22Rv1 (cell line): ENCODE measurements around the gene DISC1.

Experiments used
- H3K27ac ChIP-seq: fragments of 450-650 bp; 2 replicates; pipeline ENCODE4 v1.5.1; 2017
- ZFX ChIP-seq: fragments of 450-650 bp; IDR thresholded peaks from 2 replicates; pipeline ENCODE4 v1.6.1; 2017; ENCODE audit warnings: antibody characterized with exemption, borderline replicate concordance
- TF ChIP-seq, protein P1 (sequence below): fragments of 450-650 bp; IDR thresholded peaks from 2 replicates; pipeline ENCODE4 v1.5.1; 2017; ENCODE audit warnings: mild to moderate bottlenecking

DISC1 gene

DNA sequence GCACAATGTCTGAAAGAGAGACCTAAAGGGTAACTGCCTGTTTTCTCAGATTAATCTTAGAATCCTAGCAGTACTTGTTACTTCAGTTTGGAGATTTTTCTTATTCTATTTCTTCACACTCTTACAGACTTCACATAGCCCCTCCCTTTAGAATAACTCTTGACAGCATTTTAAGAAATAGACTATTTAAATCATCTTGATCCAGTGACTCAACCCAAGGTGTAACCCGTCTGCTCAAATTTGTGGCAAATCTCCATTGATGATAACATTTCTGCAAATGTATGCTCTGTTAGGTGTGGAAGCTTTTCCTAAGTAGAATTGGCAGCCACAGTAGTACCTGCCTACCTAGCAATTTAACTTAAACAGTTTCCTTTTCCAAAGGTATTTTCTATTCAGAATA is 391.2 kb downstream of the DISC1 start:
- TF ChIP-seq, protein P1, sequence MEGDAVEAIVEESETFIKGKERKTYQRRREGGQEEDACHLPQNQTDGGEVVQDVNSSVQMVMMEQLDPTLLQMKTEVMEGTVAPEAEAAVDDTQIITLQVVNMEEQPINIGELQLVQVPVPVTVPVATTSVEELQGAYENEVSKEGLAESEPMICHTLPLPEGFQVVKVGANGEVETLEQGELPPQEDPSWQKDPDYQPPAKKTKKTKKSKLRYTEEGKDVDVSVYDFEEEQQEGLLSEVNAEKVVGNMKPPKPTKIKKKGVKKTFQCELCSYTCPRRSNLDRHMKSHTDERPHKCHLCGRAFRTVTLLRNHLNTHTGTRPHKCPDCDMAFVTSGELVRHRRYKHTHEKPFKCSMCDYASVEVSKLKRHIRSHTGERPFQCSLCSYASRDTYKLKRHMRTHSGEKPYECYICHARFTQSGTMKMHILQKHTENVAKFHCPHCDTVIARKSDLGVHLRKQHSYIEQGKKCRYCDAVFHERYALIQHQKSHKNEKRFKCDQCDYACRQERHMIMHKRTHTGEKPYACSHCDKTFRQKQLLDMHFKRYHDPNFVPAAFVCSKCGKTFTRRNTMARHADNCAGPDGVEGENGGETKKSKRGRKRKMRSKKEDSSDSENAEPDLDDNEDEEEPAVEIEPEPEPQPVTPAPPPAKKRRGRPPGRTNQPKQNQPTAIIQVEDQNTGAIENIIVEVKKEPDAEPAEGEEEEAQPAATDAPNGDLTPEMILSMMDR = no peak
- no peak for TF ChIP-seq ZFX
- no peak overlapping the region for H3K27ac ChIP-seq

DNA sequence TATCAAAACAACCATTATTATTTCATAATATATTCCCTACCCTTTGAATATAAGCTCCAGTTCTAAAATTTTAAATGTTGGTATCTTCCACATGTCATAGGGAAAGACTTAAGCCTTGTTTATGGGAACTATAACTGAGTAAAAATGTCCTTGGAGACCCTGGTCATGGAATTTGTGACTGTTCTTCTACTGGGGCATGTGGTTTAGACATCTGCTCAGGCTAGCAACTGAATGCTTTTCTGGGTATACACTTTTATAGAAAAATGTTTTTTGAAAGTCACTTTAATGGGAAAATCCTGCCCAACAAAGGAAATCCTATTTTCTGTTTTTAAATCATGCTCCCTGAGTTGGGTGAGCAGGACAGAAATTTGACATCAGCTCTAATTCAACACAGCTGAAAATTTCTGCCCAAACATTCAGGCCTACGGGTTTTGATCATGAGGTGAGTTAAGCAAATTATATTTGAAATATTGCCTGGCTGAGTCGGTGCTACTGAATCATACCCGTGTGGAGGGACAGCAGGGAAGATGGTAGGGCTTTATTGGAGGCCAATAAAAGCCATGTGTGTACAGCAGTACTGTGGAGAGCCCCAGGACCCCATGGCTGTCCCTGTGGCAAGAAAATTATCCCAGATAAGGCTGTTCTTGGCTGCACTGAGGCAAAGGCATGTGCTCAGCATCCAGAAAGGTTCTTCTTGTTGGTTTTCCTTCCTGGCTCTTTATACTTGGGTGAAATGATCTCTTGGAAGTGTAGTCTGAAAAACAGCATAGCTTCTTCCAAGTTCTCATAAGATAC is 391.8 kb downstream of the DISC1 start:
- H3K27ac ChIP-seq = no peak overlapping the region
- TF ChIP-seq, protein P1 = no peak
- TF ChIP-seq ZFX = no peak

DNA sequence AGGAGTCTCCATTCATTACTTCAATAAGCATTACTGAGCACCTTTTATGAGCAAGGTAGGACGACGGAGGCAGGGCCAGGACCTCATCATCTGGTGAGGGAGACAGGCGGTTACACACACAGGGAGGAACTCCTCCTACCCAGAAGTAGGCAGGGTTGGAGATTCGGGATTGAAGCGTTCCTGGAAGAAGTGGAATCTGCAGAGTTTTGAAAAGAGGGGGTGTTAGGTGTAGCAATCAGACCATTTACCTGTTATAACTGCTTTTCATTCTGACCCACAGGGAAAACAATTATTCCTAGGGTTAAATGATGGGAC is 392.4 kb downstream of the DISC1 start:
- TF ChIP-seq ZFX = no peak
- TF ChIP-seq, protein P1 = no peak
- no peak overlapping the region for H3K27ac ChIP-seq

DNA sequence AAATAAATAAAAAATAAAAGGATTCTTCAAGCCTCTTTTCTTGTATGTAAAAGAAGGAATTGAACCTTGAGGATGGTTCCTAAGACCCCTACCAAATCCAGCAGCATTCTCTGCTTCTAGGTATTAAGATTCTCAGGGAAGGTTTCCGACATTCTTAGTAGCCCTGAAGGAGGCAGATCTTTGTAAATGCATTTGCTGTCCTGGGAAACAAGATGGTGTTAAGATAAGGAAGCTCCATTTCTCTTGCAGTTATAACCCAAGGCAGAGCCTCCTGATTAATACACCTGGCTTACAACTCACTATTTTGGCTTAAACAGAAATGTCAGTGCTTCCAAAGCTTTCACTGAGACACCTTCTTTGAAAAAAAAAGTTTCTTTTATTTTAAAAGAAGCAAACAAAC is 393.8 kb downstream of the DISC1 start:
- TF ChIP-seq, protein P1 = no peak
- TF ChIP-seq ZFX = no peak

DNA sequence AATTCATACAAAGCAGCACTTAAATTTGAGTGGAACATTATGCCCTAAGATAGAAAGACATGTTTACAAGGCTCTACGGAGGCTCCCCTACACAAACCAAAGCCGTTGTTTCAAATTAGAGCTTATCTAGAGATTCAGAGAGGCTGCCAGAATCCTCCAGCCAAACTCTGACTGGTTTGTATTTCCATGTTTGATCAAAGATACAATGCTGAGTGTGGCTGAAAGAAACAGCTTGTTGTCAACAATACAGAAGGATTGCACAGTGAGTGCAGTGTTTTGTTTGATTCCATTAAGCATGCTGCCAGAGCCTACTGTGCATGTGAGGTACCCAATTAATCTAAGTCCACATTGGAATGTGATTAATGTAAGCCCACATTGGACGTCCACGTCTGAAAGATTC is 402.7 kb downstream of the DISC1 start:
- TF ChIP-seq, protein P1 = no peak
- no peak for TF ChIP-seq ZFX
- H3K27ac ChIP-seq = no peak overlapping the region

More for the DNA sequence above, 393.8 kb downstream of the DISC1 start:
- no peak overlapping the region for H3K27ac ChIP-seq

DNA sequence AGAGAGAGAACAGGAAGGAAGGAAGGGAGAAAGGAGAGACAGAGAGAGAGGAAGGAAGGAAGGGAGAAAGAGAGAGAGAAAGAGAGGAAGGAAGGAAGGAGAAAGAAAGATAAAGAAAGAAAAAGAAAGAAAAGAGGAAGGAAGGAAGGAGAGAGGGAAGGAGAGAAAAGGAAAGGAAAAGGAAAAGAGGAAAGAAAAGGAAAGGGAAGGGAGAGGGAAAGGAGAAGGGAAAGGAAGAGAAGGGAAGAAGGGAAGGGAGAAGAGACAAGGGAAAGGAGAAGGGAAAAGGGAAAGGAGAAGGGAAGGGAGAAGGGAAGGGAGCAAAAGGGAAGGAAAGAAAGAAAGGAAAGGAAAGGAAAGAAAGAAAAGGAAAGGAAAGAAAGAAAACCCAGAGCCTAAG is 404.6 kb downstream of the DISC1 start:
- TF ChIP-seq ZFX = no peak
- TF ChIP-seq, protein P1 = no peak

DNA sequence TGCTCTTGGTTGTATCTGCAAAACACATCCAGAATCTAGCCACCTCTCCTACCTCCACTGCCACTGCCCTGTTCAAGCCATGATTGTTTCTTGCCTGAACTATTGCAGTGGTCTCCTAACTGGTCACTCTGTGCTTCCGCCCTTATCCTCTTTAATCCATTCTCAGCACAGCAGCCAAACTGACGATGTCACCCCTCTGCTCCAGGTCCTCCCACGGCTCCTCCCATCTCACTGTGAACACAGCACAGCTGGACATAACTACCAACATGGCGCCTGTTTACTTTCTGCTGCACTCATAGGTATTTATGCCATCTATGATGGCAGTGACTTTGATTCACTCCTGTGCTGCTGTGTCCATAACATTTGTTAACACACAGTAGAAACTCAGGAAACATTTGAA is 406.7 kb downstream of the DISC1 start:
- no peak overlapping the region for H3K27ac ChIP-seq
- TF ChIP-seq ZFX = no peak
- TF ChIP-seq, protein P1 = no peak

More for the DNA sequence above, 404.6 kb downstream of the DISC1 start:
- no peak overlapping the region for H3K27ac ChIP-seq
